H1 (cell line): ENCODE results near the gene TMEM139. TPM values are rescaled to one million over a fixed set of nuclear protein-coding genes. Genes with fewer than 3 reads are reported as not detected.
"Not testable (repeated sequence)": the region's sequence is repeated elsewhere in the genome, so short reads cannot be mapped to it uniquely, and the experiment has no call there.

Experiments used
- CTCF ChIA-PET: fragments of 300-600 bp; sonication (Branson Sonifier 250); formaldehyde crosslinking; loops from one replicate; lab custom pipeline; 2021; ENCODE audit not compliant: partially characterized antibody; lab: Charles Lee
- POLR2A ChIA-PET: fragments of 300-600 bp; sonication (Branson Sonifier 250); formaldehyde crosslinking; loops from one replicate; lab custom pipeline; 2021; ENCODE audit warnings: inconsistent platforms; ENCODE audit not compliant: partially characterized antibody; lab: Charles Lee
- DNase-seq, 2 experiments: peaks; one replicate each; pipeline versions ENCODE4 v3.0.0 to v3.0.0-alpha.2; 2010 to 2022; ENCODE audit warnings: low spot score in 2 of 2, low read depth in 1 of 2, mixed read lengths in 1 of 2
- FAIRE-seq: peaks from 2 replicates; lab custom pipeline; 2011; peaks lifted over from hg19 to GRCh38; lab: Jason Lieb, UNC
- H2AFZ ChIP-seq: 2 replicates; pipeline ENCODE4 v1.8.1; 2012; ENCODE audit warnings: low read length, inconsistent platforms
- H2AK5ac ChIP-seq: 2 replicates; pipeline ENCODE4 v1.6.1; 2013; ENCODE audit warnings: low read depth, low read length
- H2BK120ac ChIP-seq: replicated peaks from 2 replicates; pipeline ENCODE3; 2013; ENCODE audit warnings: low read depth, low read length, inconsistent platforms
- H2BK12ac ChIP-seq: 2 replicates; pipeline ENCODE4 v1.6.1; 2013; ENCODE audit warnings: low read depth, low read length
- H2BK15ac ChIP-seq: 2 replicates; pipeline ENCODE4 v1.6.1; 2013; ENCODE audit warnings: low read length
- H2BK20ac ChIP-seq: 2 replicates; pipeline ENCODE4 v1.6.1; 2013; ENCODE audit warnings: low read length
- H2BK5ac ChIP-seq: 2 replicates; pipeline ENCODE4 v1.6.1; 2013; ENCODE audit warnings: low read depth, low read length
- H3K14ac ChIP-seq: 2 replicates; pipeline ENCODE4 v1.6.1; 2013; ENCODE audit warnings: inconsistent platforms; ENCODE audit not compliant: insufficient read length
- H3K18ac ChIP-seq: 2 replicates; pipeline ENCODE4 v1.6.1; 2013; ENCODE audit warnings: low read length; ENCODE audit errors: extremely low read depth
- H3K23ac ChIP-seq: 2 replicates; pipeline ENCODE4 v1.6.1; 2013; ENCODE audit warnings: inconsistent platforms; ENCODE audit not compliant: insufficient read length
- H3K23me2 ChIP-seq: 2 replicates; pipeline ENCODE4 v1.6.1; 2013; ENCODE audit warnings: low read depth, low read length
- H3K27ac ChIP-seq: 2 replicates; pipeline ENCODE4 v1.6.1; 2011; ENCODE audit warnings: low read depth, low read length, inconsistent platforms
- H3K27me3 ChIP-seq, 4 experiments: replicated peaks in 1 of 4; 1 replicate in 1 of 4; 2 replicates in 3 of 4; pipeline versions ENCODE4 v1.6.1 to v1.8.1; 2011 to 2013; ENCODE audit warnings: low read length in 3 of 4, mild to moderate bottlenecking in 3 of 4, inconsistent platforms in 2 of 4, mixed read lengths in 2 of 4, moderate library complexity in 1 of 4; ENCODE audit not compliant: control insufficient read depth in 3 of 4, insufficient read depth in 3 of 4; ENCODE audit errors: extremely low read depth in 1 of 4
- H3K36me3 ChIP-seq, 4 experiments: 2 replicates each; pipeline versions ENCODE4 v1.6.1 to v1.8.1; 2011 to 2013; ENCODE audit warnings: mild to moderate bottlenecking in 4 of 4, low read length in 3 of 4, moderate library complexity in 2 of 4, control low read depth in 1 of 4, inconsistent platforms in 1 of 4; ENCODE audit not compliant: insufficient read depth in 4 of 4, control insufficient read depth in 2 of 4
- H3K4ac ChIP-seq: replicated peaks from 2 replicates; pipeline ENCODE3; 2013; ENCODE audit warnings: low read length, low read depth, mixed read lengths, inconsistent platforms; ENCODE audit not compliant: insufficient read length
- H3K4me1 ChIP-seq, 4 experiments: replicated peaks in 1 of 4; 1 replicate in 1 of 4; 2 replicates in 3 of 4; pipeline versions ENCODE4 v1.6.1 to v1.8.1; 2011 to 2013; ENCODE audit warnings: low read length in 3 of 4, inconsistent platforms in 2 of 4, mixed read lengths in 1 of 4; ENCODE audit not compliant: insufficient read depth in 4 of 4, control insufficient read depth in 3 of 4
- H3K4me2 ChIP-seq, 2 experiments: 2 replicates each; pipeline versions ENCODE4 v1.6.1 to v1.8.1; 2011 to 2013; ENCODE audit warnings: low read depth in 2 of 2, low read length in 2 of 2, control low read depth in 1 of 2, inconsistent platforms in 1 of 2, mild to moderate bottlenecking in 1 of 2; ENCODE audit not compliant: insufficient read depth in 1 of 2
- H3K4me3 ChIP-seq, 4 experiments: fragments of 200-600, 300-600 bp in 1 of 4; sonication (generic), shearing (Covaris generic), sonication (Bioruptor Twin) in 1 of 4; 2 replicates each; pipeline versions ENCODE4 v1.5.1 to v1.8.1; 2011 to 2016; ENCODE audit warnings: low read length in 4 of 4, low read depth in 3 of 4, control low read depth in 2 of 4, inconsistent platforms in 2 of 4, mild to moderate bottlenecking in 2 of 4, mixed read lengths in 1 of 4, moderate library complexity in 1 of 4; ENCODE audit not compliant: insufficient read depth in 2 of 4; ENCODE audit errors: extremely low read depth in 1 of 4
- H3K56ac ChIP-seq: replicated peaks from 2 replicates; pipeline ENCODE3; 2013; ENCODE audit warnings: low read depth, mild to moderate bottlenecking, mixed read lengths, low read length, inconsistent platforms; ENCODE audit not compliant: insufficient read length
- H3K79me1 ChIP-seq: 2 replicates; pipeline ENCODE4 v1.6.1; 2013; ENCODE audit warnings: low read depth, low read length, control low read depth
- H3K79me2 ChIP-seq, 2 experiments: 2 replicates each; pipeline versions ENCODE4 v1.6.1 to v1.8.1; 2012 to 2013; ENCODE audit warnings: low read length in 2 of 2, mild to moderate bottlenecking in 2 of 2, inconsistent platforms in 1 of 2; ENCODE audit not compliant: insufficient read depth in 2 of 2, control insufficient read depth in 1 of 2
- H3K9ac ChIP-seq, 4 experiments: replicated peaks in 1 of 4; 1 replicate in 1 of 4; 2 replicates in 3 of 4; pipeline versions ENCODE4 v1.6.1 to v1.8.1; 2011 to 2013; ENCODE audit warnings: low read depth in 3 of 4, low read length in 3 of 4, control low read depth in 2 of 4, mild to moderate bottlenecking in 2 of 4, moderate library complexity in 2 of 4, inconsistent platforms in 1 of 4; ENCODE audit errors: extremely low read depth in 1 of 4
- H3K9me3 ChIP-seq, 2 experiments: 2 replicates each; pipeline versions ENCODE4 v1.6.1 to v1.8.1; 2012 to 2013; ENCODE audit warnings: mild to moderate bottlenecking in 2 of 2, moderate library complexity in 2 of 2, control low read depth in 1 of 2, inconsistent platforms in 1 of 2, low read depth in 1 of 2, low read length in 1 of 2, mixed read lengths in 1 of 2; ENCODE audit not compliant: insufficient read depth in 2 of 2
- H4K20me1 ChIP-seq, 2 experiments: replicated peaks in 1 of 2; 2 replicates each; pipeline versions ENCODE3 to v1.8.1; 2011 to 2013; ENCODE audit warnings: inconsistent platforms in 2 of 2, low read length in 2 of 2, mild to moderate bottlenecking in 1 of 2; ENCODE audit not compliant: insufficient read depth in 2 of 2, control insufficient read depth in 1 of 2
- H4K5ac ChIP-seq: 2 replicates; pipeline ENCODE4 v1.6.1; 2013; ENCODE audit warnings: low read length, low read depth, mixed read lengths, inconsistent platforms; ENCODE audit not compliant: insufficient read length
- H4K8ac ChIP-seq: 2 replicates; pipeline ENCODE4 v1.8.0; 2013; ENCODE audit warnings: mild to moderate bottlenecking, moderate library complexity, low read length, inconsistent platforms; ENCODE audit not compliant: insufficient read depth; ENCODE audit errors: extremely low read depth
- H4K91ac ChIP-seq: replicated peaks from 2 replicates; pipeline ENCODE3; 2013; ENCODE audit warnings: low read length, mixed read lengths, inconsistent platforms; ENCODE audit not compliant: insufficient read length
- CBX5 ChIP-seq: fragments of 300-800, 300-1000 bp; sonication (generic); IDR thresholded peaks from 2 replicates; pipeline ENCODE4 v1.7.1; 2016; ENCODE audit warnings: antibody characterized with exemption, low read length, low read depth
- EP300 ChIP-seq, 2 experiments: IDR thresholded peaks; 1 replicate in 1 of 2; 2 replicates in 1 of 2; pipeline ENCODE4 v1.6.1; 2011 to 2012; ENCODE audit warnings: low read depth in 2 of 2, low read length in 2 of 2, mild to moderate bottlenecking in 2 of 2, borderline replicate concordance in 1 of 2, inconsistent platforms in 1 of 2, moderate library complexity in 1 of 2
- GABPA ChIP-seq: IDR thresholded peaks from 2 replicates; pipeline ENCODE4 v1.6.1; 2011; ENCODE audit warnings: mild to moderate bottlenecking, low read length, moderate library complexity, borderline replicate concordance; ENCODE audit not compliant: insufficient read depth
- WGBS, 2 experiments: shearing (Covaris generic) in 1 of 2; methylation state at CpG; one replicate each; pipeline versions ENCODE4 v1.1.6 to v1.1.7; 2013 to 2015; ENCODE audit warnings: low lambda C conversion rate in 2 of 2, mixed read lengths in 2 of 2, inconsistent platforms in 1 of 2, low coverage in 1 of 2, missing lambda C conversion rate in 1 of 2; ENCODE audit not compliant: insufficient replicate concordance in 2 of 2, insufficient coverage in 1 of 2, insufficient read length in 1 of 2; ENCODE audit errors: extremely low coverage in 1 of 2, missing lambda C conversion rate in 1 of 2; 5-methylcytosine and 5-hydroxymethylcytosine counted together
- polyA plus RNA-seq, 7 experiments: library from polyadenylated mRNA; depleted of rRNA in 3 of 7; stranded (reverse) in 5 of 7; unstranded in 2 of 7; fragments of >200 nt in 5 of 7; fragments of 200-250 nt in 2 of 7; gene quantifications; 1 replicate in 5 of 7; 2 replicates in 1 of 7; 4 replicates in 1 of 7; pipeline versions ENCODE4 v1.2.1 to v1.2.3, GENCODE V29; 2011 to 2013; ENCODE audit warnings: missing spikeins in 2 of 7, mixed read lengths in 2 of 7
- total RNA-seq: library from RNA; stranded (reverse); fragmentation: NEBNext Ultra II Directional; extraction: Animal tissue kit (Norgen Biotek cat#: 25700); gene quantifications from 2 replicates; pipeline ENCODE4 v1.2.1, GENCODE V29; 2021

TMEM139 gene
- total and polyA plus RNA-seq, 2 of the 8 experiments (the other 6 are each of a cell fraction or from before 2014, with no cell fraction given), result 3.2 to 6.7 TPM

- TF ChIP-seq GABPA, result no peak
- no peak for TF ChIP-seq CBX5
- TF ChIP-seq EP300 (IDR thresholded peaks at IDR 0.05; ENCODE audit: borderline replicate concordance in 1 of 2, low read depth in 2 of 2, low read length in 2 of 2), result no peak
These were observed 4.7 kb downstream of the TMEM139 start (continued) for GRCh38 chr7:143289421-143289820.

- not testable (repeated sequence) for H2BK12ac ChIP-seq, H2AFZ ChIP-seq, H3K4me1 ChIP-seq, H3K14ac ChIP-seq, H2BK20ac ChIP-seq, H4K8ac ChIP-seq, H3K79me1 ChIP-seq, H3K23me2 ChIP-seq, H2BK5ac ChIP-seq, H4K91ac ChIP-seq, H4K5ac ChIP-seq, H3K23ac ChIP-seq, H3K9ac ChIP-seq, H2BK120ac ChIP-seq, H4K20me1 ChIP-seq, H3K4ac ChIP-seq, H3K56ac ChIP-seq, H2BK15ac ChIP-seq, H3K18ac ChIP-seq, H3K27ac ChIP-seq, DNase-seq, H2AK5ac ChIP-seq, FAIRE-seq
- peaks cover 6 to 13% of the 10 kb centered on the region in 2 experiments for H3K9me3 ChIP-seq
- WGBS, 2 experiments, result 90% methylated on average over 3 of the region's 4 CpGs; no CpG with 5 or more reads in 1 of the 2 experiments
- ChIA-PET CTCF (interaction anchor here (0.6 to 9.1 kb wide), 4 partner anchors 10 to 50 kb away, joined by 3 to 85 read pairs (median 18); no protein-coding TSS in a partner anchor), POLR2A (interaction anchor here (0.7 to 2.0 kb wide), 4 partner anchors 10 to 103 kb away, joined by 3 to 10 read pairs (median 3); no protein-coding TSS in a partner anchor)
- H3K36me3 ChIP-seq, result peaks cover 19 to 41% (median 32%) of the 10 kb centered on the region in 4 experiments
- peak overlapping the region; percentile 84 to 97 for H3K4me2 ChIP-seq
- peak overlapping the region in 3 of 4 experiments; percentile 81 to 96 (median 89); a peak in 5 of 8 replicates for H3K4me3 ChIP-seq
- peaks cover 0 to 36% of the 10 kb centered on the region in 2 experiments; a peak in 3 of 4 replicates for H3K79me2 ChIP-seq
- H3K27me3 ChIP-seq, result peaks cover 10 to 21% (median 20%) of the 10 kb centered on the region in 4 experiments
These were observed 5.1 kb downstream of the TMEM139 start for GRCh38 chr7:143289888-143290287.
